ENCODE measurements around the gene TNFRSF8. TPM values are rescaled to one million over a fixed set of nuclear protein-coding genes. Genes with fewer than 3 reads are reported as not detected.

Gene TNFRSF8
- total and polyA plus RNA-seq, 9 donors = 0.17 to 10.9 (median 0.45) TPM

DNA sequence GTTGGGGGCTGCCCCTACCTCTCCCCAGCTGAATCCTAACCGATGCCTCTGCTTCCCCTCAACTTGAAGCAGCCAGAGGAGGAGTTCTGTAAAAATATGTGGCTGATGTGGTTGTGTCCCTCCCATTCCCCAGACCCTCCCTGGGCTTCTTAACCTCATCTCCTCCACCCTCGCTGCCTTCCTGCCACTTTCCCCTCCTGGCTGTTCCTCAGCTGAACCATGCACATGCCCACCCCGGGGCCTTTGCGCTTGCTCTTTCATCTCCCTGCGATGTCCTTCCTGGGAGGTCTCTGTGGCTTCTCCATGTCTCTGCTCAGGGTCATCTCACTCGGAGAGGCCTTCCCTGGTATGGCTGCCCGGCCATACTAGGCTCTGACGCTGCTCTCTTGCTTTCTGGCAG, 34.9 kb upstream of the TNFRSF8 start:
- no peak overlapping the region for H3K4me3 ChIP-seq
- peaks cover 11% of the 10 kb centered on the region for H3K4me1 ChIP-seq (ENCODE audit: insufficient read depth)
- WGBS, 3 donors = 84 to 86% (median 86%) methylated on average over 8 of the region's 8 CpGs
- DNase-seq = no peak
- H3K9me3 ChIP-seq = no peaks in the 10 kb centered on the region
- H3K27ac ChIP-seq = no peak overlapping the region
- TF ChIP-seq CTCF (IDR thresholded peaks at IDR 0.05) (no peak), POLR2A (IDR thresholded peaks at IDR 0.05) (no peak), EP300 (IDR thresholded peaks at IDR 0.05) (no peak)
- intact Hi-C loops (cut with DNase I) = no loop called here
- H3K36me3 ChIP-seq = no peaks in the 10 kb centered on the region
- H3K27me3 ChIP-seq = no peaks in the 10 kb centered on the region

DNA sequence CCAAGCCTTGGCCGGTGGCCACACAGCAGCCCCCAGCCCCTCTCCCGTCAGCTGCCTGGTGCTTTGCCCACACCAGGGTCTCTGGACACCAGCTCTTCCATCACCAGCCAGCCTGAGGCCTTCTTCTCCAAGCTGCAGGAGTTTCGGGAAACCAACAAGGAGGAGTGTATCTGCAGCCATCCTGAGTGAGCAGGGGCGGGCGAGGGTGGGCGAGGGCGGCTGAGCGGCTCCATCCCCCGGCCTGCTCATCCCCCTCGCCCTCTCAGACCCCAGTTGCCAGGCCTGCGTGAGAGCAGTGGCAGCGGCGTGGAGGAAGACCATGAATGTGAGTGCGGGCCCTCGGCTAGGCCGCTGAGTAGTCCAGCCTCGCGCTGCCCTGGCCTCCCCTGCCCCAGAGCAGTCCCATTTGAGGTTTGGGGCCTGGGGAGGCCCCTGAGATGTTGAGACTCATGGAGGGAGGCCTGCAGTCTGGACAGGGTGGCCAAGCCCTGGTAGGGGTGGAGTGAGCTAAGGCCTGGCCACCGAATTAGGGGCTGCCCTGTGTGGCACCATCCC, 34.1 kb upstream of the TNFRSF8 start:
- H3K4me1 ChIP-seq (ENCODE audit: insufficient read depth) = peaks cover 13% of the 10 kb centered on the region
- no peak overlapping the region for H3K4me3 ChIP-seq
- no peaks in the 10 kb centered on the region for H3K36me3 ChIP-seq
- no peak for DNase-seq
- WGBS, 3 donors = 91 to 92% (median 92%) methylated on average over 18 to 19 of the region's 19 CpGs
- no peaks in the 10 kb centered on the region for H3K9me3 ChIP-seq
- TF ChIP-seq POLR2A (IDR thresholded peaks at IDR 0.05) (no peak), CTCF (IDR thresholded peaks at IDR 0.05) (no peak), EP300 (IDR thresholded peaks at IDR 0.05) (no peak)
- H3K27me3 ChIP-seq = no peaks in the 10 kb centered on the region
- no peak overlapping the region for H3K27ac ChIP-seq
- intact Hi-C loops (cut with DNase I) = no loop called here

GRCh38 chr1:12029720-12030339, 33.3 kb upstream of the TNFRSF8 start:
- 87 to 91% (median 87%) methylated on average over 30 to 32 of the region's 32 CpGs for WGBS, 3 donors
- no peaks in the 10 kb centered on the region for H3K27me3 ChIP-seq
- no peaks in the 10 kb centered on the region for H3K36me3 ChIP-seq
- no peaks in the 10 kb centered on the region for H3K9me3 ChIP-seq
- peaks cover 17% of the 10 kb centered on the region for H3K4me1 ChIP-seq (ENCODE audit: insufficient read depth)
- H3K4me3 ChIP-seq = no peak overlapping the region
- no peak overlapping the region for H3K27ac ChIP-seq
- intact Hi-C loops (cut with DNase I) = no loop called here
- no peak for DNase-seq
- TF ChIP-seq POLR2A (IDR thresholded peaks at IDR 0.05) = no peak
- no peak for TF ChIP-seq EP300 (IDR thresholded peaks at IDR 0.05)
- no peak for TF ChIP-seq CTCF (IDR thresholded peaks at IDR 0.05)

GRCh38 chr1:12031039-12031980, 31.8 kb upstream of the TNFRSF8 start:
- Histone ChIP-seq H3K36me3 (no peaks in the 10 kb centered on the region), H3K4me3 (no peak overlapping the region), H3K27ac (peak overlapping the region; percentile 0 to 53), H3K4me1 (ENCODE audit: insufficient read depth) (peaks cover 17% of the 10 kb centered on the region), H3K9me3 (no peaks in the 10 kb centered on the region), H3K27me3 (no peaks in the 10 kb centered on the region)
- DNase-seq = peak; percentile 56 to 66 (median 59)
- intact Hi-C loops (cut with DNase I) = no loop called here
- WGBS, 3 donors = 43 to 53% (median 49%) methylated on average over 17 to 20 of the region's 20 CpGs
- TF ChIP-seq POLR2A (IDR thresholded peaks at IDR 0.05) = no peak
- no peak for TF ChIP-seq EP300 (IDR thresholded peaks at IDR 0.05)
- TF ChIP-seq CTCF (IDR thresholded peaks at IDR 0.05) = peak in 2 of 3 donors; percentile 20 to 38
